ENCODE data around the gene POLR2J.

DNA sequence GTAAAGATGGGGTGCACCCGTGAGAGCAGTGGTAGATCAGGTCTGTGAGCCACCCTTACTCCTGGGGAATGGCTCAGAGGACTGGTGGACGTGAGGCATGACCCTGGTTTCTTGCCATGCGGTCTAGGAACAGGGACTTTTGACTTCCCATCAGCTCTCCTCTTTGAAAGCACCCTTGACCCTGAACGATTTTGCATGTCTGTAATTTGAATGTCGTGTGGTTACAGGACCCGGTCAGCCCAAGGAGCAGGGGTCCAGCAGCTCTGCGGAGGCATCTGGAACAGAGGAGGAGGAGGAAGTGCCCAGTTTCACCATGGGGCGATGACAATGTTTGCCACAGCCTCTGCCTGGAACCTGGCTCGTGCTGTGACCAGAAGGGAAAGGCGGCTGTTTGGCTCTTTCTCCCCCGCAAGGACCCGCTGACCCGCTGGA lies 53.9 kb downstream of the POLR2J start:
- TF ChIP-seq, protein P1, sequence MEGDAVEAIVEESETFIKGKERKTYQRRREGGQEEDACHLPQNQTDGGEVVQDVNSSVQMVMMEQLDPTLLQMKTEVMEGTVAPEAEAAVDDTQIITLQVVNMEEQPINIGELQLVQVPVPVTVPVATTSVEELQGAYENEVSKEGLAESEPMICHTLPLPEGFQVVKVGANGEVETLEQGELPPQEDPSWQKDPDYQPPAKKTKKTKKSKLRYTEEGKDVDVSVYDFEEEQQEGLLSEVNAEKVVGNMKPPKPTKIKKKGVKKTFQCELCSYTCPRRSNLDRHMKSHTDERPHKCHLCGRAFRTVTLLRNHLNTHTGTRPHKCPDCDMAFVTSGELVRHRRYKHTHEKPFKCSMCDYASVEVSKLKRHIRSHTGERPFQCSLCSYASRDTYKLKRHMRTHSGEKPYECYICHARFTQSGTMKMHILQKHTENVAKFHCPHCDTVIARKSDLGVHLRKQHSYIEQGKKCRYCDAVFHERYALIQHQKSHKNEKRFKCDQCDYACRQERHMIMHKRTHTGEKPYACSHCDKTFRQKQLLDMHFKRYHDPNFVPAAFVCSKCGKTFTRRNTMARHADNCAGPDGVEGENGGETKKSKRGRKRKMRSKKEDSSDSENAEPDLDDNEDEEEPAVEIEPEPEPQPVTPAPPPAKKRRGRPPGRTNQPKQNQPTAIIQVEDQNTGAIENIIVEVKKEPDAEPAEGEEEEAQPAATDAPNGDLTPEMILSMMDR (IDR thresholded peaks at IDR 0.05 in 4 of 5, conservative IDR thresholded peaks at IDR 0.05 in 1 of 5) = no peak
- no peak for TF ChIP-seq POLR2A (IDR thresholded peaks at IDR 0.05)

Data from gastrocnemius medialis (tissue), 4 donors.